ENCODE measurements around the gene SYK. TPM values are rescaled to one million over a fixed set of nuclear protein-coding genes. Genes with fewer than 3 reads are reported as not detected.
"Not testable (repeated sequence)": the region's sequence is repeated elsewhere in the genome, so short reads cannot be mapped to it uniquely, and the experiment has no call there.

The SYK gene
- polyA plus RNA-seq, 1 donor, result 5.0 TPM

- no peak for DNase-seq
Measured at GRCh38 chr9:90882991-90883600, 81.5 kb downstream of the SYK start.

DNA sequence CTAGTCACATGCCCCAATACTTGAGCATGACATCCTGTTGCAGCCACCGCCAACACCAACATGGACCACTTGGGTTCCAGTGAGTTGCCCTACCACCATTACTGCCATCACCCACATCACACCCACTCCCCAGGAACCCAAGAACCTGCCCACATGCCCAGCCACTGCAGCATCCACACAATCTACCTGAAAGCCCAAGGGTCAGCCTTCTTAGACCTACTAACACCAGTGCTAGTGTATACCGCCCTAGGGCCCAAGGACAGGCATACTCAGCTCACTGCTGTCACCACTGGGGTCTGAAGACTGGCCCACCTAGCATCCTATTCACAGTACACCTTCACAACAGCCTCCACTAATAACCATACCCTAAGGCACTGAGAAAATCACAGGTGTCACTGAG, 82.0 kb downstream of the SYK start:
- DNase-seq, result no peak

- no peak for DNase-seq
Measured at GRCh38 chr9:90884178-90884577, 82.6 kb downstream of the SYK start.

DNA sequence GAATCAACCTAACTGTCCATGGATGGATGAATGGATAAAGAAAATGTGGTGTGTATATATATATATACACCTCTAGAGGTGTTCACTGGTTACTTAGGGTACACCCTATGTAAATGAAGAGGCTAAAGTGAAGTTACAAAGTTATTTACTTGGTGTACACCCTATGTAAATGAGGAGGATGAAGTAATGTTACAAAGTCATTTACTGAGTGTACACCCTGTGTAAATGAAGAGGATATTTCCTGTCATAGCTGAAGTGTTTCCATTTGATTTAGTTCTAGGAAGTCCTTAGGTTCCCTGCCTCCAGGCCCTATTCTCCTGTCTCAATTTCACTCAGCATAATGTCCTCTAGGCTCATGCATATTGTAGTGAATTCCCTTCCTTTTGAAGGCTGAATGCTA, 85.2 kb downstream of the SYK start:
- DNase-seq, result not testable (repeated sequence)

DNA sequence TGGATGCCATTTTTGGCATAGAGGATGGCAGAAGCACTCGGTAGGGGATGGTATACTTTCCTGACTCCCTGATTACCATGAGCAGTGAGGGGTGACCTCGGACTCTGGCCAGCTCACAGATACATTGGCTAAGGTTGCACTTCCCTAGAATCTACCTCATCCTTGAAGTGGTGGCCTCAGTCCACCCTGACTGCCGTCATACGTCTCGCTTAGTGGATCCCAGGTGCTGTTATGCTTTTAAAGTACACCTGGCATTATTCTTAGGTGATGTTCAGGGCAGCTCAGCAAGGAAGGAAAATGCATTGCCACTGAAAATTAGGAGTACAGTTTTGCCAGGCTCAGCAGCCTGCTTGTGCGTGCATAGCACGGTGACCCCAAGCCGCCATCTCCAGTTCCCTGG, 87.3 kb downstream of the SYK start:
- DNase-seq, result no peak

DNA sequence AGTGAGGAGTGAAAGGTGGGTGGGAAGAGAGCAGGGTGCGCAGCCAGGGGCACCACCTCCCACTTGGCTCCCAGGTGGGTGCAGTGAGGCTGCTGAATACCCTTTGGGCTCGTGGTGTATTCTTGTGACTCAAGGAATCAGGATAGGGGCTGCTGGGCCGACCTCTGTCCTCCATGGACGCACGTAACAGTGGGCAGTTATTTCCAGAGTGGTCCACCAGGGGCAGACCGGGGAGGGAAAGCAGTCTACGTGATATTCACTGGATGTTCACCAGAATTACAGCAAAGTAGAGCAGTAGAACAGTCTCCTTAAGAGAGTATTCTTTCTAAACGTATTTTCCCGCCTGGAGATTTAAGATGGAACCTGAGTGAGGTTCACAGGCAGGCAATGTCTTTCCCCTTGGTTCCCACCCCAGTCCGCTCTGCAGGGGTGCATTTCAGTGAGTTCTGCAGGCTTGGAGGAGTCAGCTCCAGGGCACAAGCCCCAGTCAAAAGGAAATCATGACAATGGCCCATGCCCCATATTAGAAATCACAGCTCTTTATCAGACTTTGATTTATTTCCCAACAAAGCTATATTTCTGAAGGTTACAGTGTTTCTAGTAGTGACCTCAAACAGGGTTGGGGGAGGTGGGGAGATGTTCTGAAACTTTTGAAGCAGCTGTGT, 88.7 kb downstream of the SYK start:
- no peak for DNase-seq

GRCh38 chr9:90891308-90892040, 89.9 kb downstream of the SYK start:
- no peak for DNase-seq

DNA sequence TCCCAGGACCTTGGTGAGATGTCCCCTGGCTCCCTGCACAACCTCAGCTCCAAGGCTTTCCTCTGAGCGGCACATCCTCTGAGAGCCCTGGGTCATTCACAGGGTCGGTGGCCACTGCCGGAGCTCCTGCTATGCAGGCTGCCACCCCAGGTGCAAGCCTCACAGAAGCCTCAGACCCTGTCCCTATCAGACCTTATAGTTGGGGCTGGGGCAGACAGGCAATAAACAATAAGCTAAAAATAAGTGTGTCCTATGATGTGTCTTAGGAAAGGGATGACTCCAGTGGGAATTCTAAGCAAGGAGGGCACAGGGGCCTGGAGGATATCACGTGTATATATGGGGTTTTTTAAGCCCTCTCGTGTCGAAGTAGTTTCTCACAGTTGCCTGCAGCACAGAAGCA, 91.3 kb downstream of the SYK start:
- no peak for DNase-seq

DNA sequence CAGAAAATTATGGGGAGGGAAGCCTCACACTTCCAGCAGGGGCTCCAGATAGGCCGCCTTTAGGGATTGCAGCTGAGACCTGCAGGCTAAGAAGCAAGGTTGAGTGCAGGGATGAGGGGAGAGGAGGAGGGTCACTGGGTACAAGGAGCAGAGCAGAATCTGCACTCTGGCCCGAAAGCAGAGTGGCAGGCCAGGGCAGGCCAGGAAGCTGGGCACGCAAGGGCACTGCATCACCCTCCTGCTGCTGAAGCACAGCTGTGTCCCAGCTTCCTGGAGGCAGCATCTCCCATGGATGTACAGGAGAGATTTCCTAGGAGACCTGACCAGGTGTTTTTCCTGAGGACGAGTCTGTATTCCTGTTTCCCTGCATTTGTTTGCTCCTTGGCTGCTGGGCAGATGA, 92.1 kb downstream of the SYK start:
- DNase-seq, result no peak

DNA sequence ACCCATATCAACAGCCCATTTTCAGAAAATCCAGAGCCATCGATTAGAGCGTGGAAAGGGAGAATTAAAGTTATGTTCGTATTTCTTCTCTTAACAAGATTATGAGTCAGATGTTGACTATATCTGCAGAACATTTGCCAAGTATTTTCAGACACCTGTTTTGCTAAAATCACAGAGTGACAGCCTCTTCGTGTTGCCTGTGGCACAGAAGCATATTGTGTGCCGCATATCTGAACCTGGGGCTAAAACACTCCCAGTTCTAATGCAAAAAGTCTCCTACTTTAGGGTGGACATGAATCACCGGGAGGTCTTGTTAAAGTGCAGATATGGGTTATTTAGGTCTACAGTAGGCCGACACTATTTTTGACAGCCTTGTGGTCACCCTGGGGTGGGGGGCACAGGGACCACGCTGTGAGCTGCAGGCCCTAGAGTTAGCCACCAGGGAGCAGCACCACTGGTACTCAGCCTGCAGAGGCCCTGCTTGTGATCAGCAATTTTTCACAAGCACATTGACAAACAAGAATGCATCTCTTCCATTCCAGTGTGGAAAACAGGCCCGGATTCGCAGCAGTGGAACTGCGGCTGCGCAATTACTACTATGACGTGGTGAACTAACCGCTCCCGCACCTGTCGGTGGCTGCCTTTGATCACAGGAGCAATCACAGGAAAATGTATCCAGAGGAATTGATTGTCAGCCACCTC, 93.5 kb downstream of the SYK start:
- no peak for DNase-seq

- DNase-seq, result no peak
Measured at GRCh38 chr9:90895786-90896185, 94.2 kb downstream of the SYK start.

GRCh38 chr9:90896231-90896630, 94.6 kb downstream of the SYK start:
- no peak for DNase-seq

DNA sequence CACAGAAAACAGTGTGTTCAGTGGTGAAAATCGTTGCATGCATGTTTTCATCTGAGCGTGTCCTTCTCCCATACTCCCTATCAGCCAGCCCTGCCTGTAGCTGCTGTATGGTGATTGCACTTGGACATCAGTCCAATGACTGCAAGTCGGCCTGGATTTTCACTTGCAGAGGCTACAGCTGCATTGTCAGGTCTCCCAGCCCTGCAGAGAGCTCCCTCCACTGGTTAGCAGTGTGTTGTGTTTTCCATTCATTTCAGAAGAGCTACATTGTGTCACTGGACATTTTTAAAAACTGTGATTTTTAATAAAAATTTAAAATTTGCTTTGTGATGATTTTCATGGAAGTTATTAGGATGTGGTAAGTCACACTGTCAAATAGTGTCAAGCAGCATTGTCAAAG, 96.6 kb downstream of the SYK start:
- DNase-seq, result no peak

- no peak for DNase-seq
Measured at GRCh38 chr9:90899287-90899686, 97.7 kb downstream of the SYK start.

GRCh38 chr9:90900130-90900529, 98.5 kb downstream of the SYK start:
- no peak for DNase-seq

DNA sequence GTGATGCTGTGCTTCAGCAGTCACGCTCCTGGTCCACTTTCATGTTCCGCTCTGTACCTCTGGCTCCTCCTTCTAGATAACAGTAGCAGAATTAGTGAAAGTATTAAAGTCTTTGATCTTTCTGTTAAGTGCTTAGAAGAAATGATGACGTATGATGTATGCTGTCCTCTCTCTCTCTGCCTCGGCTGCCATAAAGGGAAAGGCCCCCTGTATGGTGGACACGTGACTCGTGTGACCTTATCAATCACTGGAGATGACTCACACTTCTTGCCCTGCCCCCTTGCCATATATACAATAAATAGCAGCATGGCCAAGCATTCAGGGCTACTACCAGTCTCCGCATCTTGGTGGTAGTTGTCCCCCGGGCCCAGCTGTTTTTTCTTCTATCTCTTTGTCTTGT, 100.3 kb downstream of the SYK start:
- DNase-seq, result no peak

DNA sequence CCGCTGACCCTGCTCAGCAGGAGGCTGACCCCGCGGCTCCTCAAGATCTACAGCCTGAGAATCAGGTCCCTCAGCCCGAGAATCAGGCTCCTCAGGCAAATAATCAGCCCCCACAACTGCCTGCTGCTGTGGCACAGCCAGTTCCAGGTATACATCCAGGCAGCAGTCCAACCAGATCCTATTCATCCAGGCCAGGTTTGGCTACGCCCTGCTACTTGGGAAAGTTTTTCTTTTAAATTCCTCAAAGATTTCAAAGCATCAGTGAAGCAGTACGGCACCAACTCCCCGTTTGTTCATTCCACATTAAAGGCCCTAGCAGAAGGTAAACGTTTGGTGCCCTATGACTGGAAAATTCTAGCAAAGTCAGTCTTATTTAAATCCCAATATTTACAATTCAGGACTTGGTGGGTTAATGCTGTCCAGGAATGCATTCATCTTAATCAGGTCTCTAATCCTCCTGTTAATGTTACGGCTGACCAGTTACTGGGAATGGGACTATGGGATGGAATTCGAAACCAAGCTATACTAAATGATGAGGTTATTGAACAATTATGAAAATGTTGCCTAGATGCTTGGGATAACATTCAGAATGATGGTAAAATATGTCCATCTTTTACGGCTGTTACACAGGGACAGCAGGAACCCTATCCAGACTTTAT, 102.3 kb downstream of the SYK start:
- no peak for DNase-seq

GRCh38 chr9:90904706-90905478, 103.3 kb downstream of the SYK start:
- no peak for DNase-seq

- DNase-seq, result no peak
Measured at GRCh38 chr9:90905822-90906221, 104.2 kb downstream of the SYK start.

- DNase-seq, result no peak
Measured at GRCh38 chr9:90906316-90907055, 104.9 kb downstream of the SYK start.

DNA sequence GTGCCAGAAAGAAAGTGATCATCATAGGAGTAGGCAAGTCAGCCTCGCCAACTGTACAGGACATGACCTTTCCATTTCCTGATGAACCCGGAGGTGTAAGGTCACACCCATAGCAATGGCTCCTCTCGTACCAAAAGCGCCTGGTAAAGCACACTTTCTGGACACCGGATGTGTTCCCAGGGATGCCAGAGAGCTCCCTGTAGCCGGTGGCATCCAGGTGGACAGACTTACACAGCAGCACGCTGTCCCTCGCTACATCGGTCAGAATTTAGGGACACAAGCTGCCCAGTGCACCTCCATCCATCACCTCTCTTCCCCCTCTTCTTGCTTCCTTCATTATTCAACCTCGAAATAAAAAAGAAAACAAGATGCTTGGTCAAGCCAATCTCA, 105.4 kb downstream of the SYK start:
- no peak for DNase-seq

Measured in hindlimb muscle (tissue), 1 donor.